Activated naive CD4-positive, alpha-beta T cell (primary cell): ENCODE data around the gene WDR74.
"Not testable (repeated sequence)": the region's sequence is repeated elsewhere in the genome, so short reads cannot be mapped to it uniquely, and the experiment has no call there.

ENCODE experiments used
- DNase-seq, 4 experiments: peaks; one replicate each; lab custom pipeline; 2025; lab: John Stamatoyannopoulos, UW

The WDR74 gene

DNA sequence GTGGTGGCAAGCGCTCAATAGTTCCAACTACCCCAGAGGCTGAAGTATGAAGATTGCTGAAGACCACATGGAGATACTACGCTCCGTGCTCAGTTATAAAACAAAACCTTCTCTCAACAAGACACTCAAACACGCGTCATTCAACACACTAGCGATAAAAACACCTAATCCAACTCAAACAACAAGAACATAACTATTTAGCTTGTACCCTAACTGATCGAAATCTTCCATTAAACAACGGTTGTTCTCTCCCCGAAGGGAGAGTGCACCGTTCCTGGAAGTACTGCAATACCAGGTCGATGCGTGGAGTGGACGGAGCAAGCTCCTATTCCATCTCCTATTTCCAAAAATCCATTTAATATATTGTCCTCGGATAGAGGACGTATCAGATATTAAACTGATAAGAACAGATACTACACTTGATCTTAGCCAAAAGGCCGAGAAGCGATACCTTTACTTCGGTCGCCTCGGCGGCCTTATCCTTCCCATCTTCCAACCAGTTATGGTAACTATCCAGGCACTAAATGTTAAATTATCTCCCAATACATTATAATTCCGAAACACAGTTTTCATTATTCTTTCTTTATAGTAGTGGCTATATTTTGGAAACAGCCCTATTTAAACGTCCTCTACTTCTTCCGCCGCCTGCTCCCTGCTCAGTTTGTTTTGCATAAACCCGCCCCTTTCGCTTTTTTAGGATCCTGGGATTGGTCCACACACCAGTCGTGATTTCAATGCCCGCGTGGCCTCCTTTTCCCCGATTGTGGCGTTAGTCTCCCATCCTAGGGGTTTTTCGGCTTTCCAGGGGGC is 2.2 kb upstream of the WDR74 start:
- DNase-seq = peak; percentile 49 to 74 (median 62)

- DNase-seq = peak; percentile 59 to 77 (median 65)
Observed at GRCh38 chr11:62840721-62841360, 1.5 kb upstream of the WDR74 start.

GRCh38 chr11:62835336-62835735 is 4.1 kb downstream of the WDR74 start:
- no peak for DNase-seq

DNA sequence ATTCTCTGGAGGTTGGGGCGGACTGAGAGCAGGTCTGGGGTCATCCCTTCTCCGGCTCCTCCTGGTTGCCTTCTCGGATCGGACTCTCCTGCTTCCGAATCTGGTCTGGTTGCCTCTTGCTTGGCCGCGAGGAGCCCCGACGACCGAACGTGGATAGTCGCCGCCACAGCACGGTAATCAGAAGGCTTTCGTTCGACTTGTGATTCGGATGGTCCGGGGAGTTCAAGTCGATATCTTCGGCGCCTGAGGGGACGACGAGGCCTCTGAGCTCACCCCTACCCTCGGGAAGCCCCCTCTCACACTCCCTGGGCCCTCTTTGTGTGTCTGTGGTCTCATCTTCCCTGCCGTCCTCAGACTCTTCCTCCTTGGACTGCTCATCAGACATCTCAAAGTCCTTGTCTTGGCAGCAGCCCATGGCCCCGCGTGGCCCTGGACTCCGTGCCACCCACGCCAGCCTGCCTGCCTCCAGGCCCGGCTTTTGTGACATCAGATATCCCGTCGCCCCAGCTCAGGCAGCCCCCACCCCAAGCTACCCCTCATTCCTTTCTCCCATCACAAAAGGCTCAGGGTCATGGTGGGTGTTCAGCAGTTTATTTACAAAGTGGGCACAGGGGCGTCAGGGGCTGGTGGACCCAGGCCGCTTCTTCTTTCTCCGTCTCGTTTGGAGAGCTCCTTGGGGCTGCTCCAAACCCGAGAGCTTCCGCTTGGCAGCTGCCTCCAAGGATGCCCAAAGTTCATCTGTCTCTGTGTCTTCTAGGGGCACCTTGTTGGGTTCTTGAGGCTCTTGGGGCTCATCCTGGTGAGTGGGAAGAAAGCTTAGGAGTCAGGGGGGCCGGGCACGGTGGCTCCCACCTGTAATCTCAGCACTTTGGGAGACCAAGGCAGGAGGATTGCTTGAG is 6.8 kb downstream of the WDR74 start, which contains the start of gene TEX54:
Gene TEX54 (minus strand): TSS at position 506 of the 899 bp plus-strand sequence.
- DNase-seq = no peak

DNA sequence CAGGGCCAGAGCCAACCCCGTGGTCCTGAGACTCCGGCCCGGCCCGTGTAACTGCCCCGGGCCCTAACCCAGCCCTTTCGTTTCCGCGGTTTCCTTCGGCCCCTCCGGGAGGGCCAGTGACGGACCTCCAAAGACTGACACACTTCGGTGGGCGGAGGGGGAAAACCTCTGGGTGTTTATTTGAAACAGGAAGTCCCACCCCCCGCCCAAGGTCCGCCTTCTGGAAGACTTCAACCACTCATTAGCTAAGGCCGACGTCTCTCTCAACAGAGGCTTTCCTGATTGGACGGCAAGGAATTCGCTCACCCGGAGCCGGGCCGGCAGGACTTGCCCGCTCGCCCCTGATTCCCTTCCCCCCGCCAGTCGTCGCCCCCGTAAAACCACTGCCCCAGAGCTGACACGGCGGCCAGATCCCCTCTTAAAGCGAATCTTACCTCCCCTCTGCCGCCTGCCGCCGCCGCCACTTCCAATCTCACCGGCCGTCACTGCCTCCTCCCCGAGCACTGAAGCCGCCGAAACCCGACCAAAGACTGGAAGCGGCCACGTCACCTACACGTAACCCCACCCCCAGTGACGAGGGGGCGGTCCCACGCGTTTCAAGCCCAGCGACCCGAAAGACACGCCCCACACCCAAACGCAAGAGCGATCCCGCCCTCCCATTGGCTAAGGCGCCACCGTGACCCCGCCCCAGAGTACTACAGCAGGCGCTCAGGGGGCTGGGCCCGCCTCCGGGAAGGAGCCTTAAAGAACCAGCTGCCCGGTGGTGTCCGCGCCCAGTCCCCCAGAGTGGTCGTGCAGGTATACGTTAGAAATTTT is 7.7 kb downstream of the WDR74 start, which contains the start of gene STX5:
Gene STX5 (minus strand): TSS at position 532 of the 816 bp plus-strand sequence. CDS start 808 bp downstream, outside the sequence.
- peak; percentile 95 to 99 (median 98) for DNase-seq

DNA sequence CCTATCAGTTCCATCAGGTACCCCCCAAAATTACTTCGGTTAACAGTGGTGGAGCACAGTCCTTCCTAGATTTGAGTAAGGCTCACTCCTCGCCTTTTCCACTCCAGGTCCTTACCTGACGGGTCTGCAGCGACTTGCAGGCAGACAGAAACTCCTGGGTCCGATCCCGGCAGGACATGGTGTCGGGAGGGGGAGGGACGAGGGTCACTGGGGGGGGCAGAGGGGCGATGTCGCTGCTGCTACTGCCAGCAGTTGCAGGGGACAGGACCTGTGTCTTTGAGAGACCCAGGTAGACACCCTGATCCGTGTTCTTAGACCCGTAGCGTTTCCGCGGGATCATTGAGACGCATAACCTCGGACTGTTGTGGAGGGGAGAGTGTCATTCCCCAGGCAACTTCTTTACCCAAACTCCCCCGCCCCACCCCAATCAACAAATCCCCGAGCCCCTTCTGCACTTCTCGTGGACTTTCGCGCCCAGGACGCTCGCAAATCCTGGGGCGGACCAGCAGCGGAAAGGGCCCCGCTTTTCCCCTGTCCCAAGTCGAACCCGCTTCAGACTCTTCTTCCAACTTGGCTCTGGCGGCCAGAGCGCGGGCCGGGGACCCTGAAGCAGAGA is 8.4 kb downstream of the WDR74 start:
- no peak for DNase-seq

DNA sequence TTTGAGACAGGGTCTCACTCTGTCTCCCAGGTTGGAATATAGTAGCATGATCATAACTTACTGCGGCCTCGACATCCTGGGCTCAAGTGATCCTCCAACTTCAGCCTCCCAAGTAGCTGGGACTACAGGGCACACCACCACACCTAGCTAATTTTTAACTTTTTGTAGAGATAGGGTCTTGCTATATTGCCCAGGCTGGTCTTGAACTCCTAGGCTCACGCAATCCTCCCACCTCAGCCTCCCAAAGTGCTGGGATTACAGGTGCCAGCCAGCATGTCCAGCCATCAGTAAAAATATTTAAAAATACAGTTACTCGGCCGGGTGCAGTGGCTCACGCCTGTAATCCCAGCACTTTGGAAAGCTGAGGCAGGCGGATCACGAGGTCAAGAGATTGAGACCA is 11.3 kb downstream of the WDR74 start:
- not testable (repeated sequence) for DNase-seq

DNA sequence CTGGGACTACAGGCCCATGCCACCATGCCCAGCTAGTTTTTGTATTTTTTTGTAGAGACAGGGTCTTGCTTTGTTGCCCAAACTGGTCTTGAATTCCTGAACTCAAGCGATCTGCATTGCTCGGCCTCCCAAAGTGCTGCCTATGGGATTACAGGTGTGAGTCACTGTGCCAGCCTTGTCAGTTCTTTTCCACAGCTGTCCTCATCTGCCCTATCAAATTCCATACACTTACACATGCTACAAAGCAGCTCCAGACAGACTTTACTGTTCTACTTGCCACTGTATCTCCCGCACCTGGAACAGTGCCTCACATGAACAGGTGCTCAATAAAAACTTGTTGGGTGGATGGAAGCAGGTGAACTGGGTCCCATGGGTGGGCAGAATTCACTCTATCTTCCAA is 15.7 kb downstream of the WDR74 start:
- DNase-seq = no peak

DNA sequence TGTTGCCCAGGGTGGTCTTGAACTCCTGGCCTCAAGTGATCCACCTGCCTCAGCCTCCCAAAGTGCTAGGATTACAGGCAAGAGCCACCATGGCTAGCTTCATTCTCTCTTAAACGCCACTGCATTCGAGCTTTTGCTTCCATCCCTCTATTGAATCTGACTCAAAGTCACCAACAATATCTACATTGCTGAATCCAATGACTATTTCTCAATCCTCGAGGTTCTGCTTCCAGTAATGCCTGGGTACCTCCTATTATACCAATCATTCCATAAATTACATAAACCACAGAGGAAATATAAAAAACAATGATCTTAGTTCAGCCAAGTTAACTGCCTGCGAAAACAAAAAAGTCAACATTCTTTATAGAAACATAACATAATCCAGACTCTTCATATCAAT is 22.3 kb downstream of the WDR74 start:
- no peak for DNase-seq

DNA sequence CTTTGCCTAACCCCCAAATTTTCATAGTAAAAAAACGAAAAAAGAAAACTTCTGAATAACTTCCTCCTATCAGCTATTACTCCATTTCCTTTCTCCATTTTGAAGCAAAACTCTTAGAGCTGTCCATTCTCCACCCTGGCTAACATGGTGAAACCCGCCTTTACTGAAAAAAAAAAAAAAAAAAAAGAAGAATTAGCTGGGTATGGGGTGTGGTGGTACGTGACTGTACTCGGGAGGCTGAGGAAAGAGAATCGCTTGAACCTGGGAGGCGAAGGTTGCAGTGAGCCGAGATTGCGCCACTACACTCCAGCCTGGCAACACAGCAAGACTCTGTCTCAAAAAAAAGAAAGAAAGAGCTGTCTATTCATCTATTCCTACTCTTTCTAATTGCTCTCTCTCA is 22.8 kb downstream of the WDR74 start:
- no peak for DNase-seq

- DNase-seq = no peak
Observed at GRCh38 chr11:62811659-62812058, 27.7 kb downstream of the WDR74 start.

DNA sequence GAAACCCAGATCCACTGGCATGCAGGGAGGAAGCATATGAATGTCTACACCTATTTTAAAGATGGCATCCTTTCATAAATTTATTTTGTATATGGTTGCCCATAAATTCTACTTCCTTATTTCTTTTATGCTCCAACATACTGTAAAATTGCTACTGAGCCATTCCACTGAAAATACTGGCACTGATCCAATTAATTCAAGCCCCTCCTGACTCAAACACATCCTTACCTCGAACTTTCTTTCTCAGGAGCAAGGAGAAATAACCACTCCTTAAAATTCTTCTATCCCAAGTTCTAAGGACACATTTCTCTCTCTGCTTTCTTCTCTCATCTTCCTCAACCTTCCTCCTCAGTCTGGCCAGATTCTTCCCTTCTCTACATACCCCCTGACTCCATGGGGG is 28.6 kb downstream of the WDR74 start:
- DNase-seq = no peak

DNA sequence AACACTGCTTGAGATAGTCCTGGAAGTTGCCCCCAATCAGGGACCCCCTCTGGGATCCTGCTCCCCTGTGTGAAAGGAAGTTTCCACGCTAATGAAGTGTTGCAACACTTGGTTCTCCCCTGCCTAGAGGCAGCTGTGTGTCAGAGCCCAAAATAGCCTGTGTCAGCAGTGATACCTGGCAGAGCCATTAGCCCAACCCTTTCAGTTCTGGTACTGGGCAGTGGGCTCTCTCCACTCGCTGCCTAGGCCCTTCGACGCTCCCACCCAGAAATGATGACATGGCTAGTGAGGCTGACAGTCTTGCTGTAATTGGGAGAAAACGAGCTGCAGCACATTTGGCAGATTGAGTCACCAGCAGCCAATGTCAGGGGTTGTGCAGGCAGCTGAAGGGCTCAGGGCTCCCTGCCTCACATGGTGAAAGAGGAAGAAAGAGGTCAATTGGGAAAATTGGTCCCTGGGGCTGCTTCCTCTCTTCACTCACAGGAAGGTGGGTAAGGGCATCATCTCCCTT is 32.7 kb downstream of the WDR74 start:
- DNase-seq = no peak

DNA sequence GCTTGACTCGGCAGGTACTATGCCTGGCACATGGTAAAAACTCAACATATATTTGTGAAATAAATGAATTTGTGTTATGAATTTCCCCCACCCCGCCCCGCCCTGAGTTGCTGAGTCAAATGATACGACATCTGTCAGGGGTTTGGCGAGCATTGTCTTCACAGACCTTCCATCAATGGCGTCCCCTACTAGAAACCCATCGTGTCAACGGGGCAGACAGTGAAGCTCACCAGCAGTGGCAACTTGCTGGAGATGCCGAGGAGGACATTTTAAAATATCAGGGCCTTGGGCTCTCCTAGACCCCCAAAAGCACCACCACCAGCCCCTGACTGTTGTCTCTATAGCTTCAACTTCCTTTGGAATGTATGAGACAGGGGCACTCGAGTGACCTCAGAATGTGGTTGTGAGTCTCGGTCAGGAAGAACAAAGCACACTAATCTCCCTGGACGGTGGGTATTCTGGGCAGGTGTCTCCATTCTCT is 33.4 kb downstream of the WDR74 start:
- no peak for DNase-seq

DNA sequence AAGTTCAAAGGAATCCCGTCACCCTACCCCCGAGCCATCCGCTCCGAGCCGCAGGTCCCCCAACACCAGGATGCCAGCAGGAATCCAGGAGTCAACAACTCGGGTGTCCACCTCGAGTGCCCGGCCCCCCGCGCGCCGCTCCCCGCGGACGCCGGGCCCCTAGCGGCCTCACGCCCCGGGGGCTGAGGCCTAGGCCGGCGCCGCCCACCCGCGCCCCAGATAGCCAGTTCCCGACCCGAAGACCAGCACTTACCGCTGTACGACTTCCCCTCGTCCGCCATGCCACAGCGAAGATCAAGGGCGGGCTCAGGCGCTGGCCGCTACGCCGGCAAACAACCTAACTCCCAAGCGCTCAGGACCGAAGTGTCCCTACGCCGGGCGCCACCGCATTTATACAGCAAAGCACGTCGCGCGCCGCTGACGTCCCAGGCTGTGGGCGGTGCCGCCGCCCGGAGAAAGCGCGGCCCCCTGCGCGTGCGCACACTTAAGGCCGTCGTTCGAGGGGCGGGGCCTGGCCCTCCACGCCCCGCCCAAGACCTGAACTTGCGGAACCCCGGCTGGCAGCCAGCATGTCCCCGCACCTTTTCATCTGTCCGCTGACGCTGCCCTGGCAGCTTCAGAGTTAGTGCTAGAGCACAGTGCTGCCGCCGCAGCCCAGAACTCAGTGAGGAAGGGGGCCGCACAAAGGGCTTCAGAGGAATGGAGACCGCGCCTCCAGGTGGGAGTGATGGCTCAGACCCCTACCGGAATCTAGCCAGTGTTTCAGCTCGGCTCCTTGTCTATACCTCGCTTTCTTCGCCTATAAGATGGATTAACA is 34.1 kb downstream of the WDR74 start, which contains the start of gene NXF1:
Gene NXF1 (minus strand): TSS at position 365 of the 817 bp plus-strand sequence. CDS start 84 bp downstream, at position 281.
- peak; percentile 90 to 95 (median 94) for DNase-seq

GRCh38 chr11:62804310-62805075 is 34.9 kb downstream of the WDR74 start:
- DNase-seq = no peak

GRCh38 chr11:62801071-62801470 is 38.3 kb downstream of the WDR74 start:
- no peak for DNase-seq

- no peak for DNase-seq
Observed at GRCh38 chr11:62799486-62799885, 39.9 kb downstream of the WDR74 start.

DNA sequence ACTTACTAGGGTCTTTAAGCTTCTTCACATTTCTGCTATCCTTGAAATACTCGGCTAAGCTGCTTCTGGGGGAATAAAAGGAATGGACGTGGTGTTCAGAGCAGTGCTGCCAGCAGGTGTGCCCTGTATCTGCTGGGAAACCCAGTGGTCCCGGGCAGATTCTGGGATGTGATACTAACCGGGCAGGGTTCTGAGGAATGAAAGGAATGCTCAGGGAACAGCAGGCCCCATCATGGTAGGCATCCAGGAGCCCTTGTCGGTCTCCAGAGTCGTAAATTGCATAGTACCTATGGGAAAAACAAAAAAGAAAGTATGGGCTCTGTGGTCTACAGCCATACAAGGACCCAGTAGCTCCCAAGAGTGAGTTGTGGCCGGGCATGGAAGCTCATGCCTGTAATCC is 43.1 kb downstream of the WDR74 start:
- DNase-seq = no peak
